Mesothelial cell of epicardium (in vitro differentiated cells): ENCODE results near the gene LRMDA. TPM values are rescaled to one million over a fixed set of nuclear protein-coding genes. Genes with fewer than 3 reads are reported as not detected.

Experiments used
- DNase-seq, 2 experiments: peaks; one replicate each; pipeline ENCODE4 v3.0.0; 2021; ENCODE audit warnings: low spot score in 2 of 2; ENCODE audit not compliant: unreplicated experiment in 2 of 2
- H3K27ac Mint-ChIP-seq: 2 replicates; pipeline ENCODE4 v1.8.0; 2021; ENCODE audit warnings: mixed read lengths
- H3K27me3 Mint-ChIP-seq: 2 replicates; pipeline ENCODE4 v1.8.0; 2021; ENCODE audit warnings: low read depth, mixed read lengths
- H3K36me3 Mint-ChIP-seq: 2 replicates; pipeline ENCODE4 v1.8.0; 2021; ENCODE audit warnings: mixed read lengths
- H3K4me1 Mint-ChIP-seq: 2 replicates; pipeline ENCODE4 v1.8.0; 2021; ENCODE audit warnings: mixed read lengths
- H3K4me3 Mint-ChIP-seq: 2 replicates; pipeline ENCODE4 v1.8.0; 2021; ENCODE audit warnings: mild to moderate bottlenecking, moderate library complexity, mixed read lengths
- H3K9me3 Mint-ChIP-seq: 2 replicates; pipeline ENCODE4 v1.8.0; 2021; ENCODE audit warnings: mixed read lengths
- CTCF ChIP-seq: fragments of 200-600 bp; sonication (generic); IDR thresholded peaks from one replicate; pipeline ENCODE4 v1.5.0; 2021; ENCODE audit warnings: antibody characterized with exemption; ENCODE audit not compliant: unreplicated experiment
- total RNA-seq: library from RNA; stranded (reverse); gene quantifications from 3 replicates; pipeline ENCODE4 v1.2.1, GENCODE V29; 2021

LRMDA gene
- total RNA-seq, 1 donor from 2014 or later = 2.0 TPM

GRCh38 chr10:75939541-75939940 is 508.1 kb downstream of the LRMDA start:
- Mint-ChIP-seq H3K9me3 (peaks cover 16% of the 10 kb centered on the region), H3K27me3 (peaks cover 62% of the 10 kb centered on the region), H3K4me1 (peaks cover 18% of the 10 kb centered on the region), H3K27ac (no peak overlapping the region), H3K36me3 (no peaks in the 10 kb centered on the region), H3K4me3 (no peak overlapping the region)
- no peak for TF ChIP-seq CTCF
- DNase-seq = no peak

GRCh38 chr10:75940742-75941141 is 509.3 kb downstream of the LRMDA start:
- Mint-ChIP-seq H3K27ac (no peak overlapping the region), H3K27me3 (peaks cover 55% of the 10 kb centered on the region), H3K4me1 (peaks cover 9% of the 10 kb centered on the region), H3K36me3 (no peaks in the 10 kb centered on the region), H3K4me3 (no peak overlapping the region), H3K9me3 (peaks cover 28% of the 10 kb centered on the region)
- DNase-seq = no peak
- no peak for TF ChIP-seq CTCF

- TF ChIP-seq CTCF = no peak
- DNase-seq = no peak
- Mint-ChIP-seq H3K9me3 (peaks cover 29% of the 10 kb centered on the region), H3K27me3 (peaks cover 57% of the 10 kb centered on the region), H3K27ac (no peak overlapping the region), H3K4me1 (peaks cover 9% of the 10 kb centered on the region), H3K4me3 (no peak overlapping the region), H3K36me3 (no peaks in the 10 kb centered on the region)
Observed at GRCh38 chr10:75941223-75941801, 509.9 kb downstream of the LRMDA start.

- peaks cover 46% of the 10 kb centered on the region for H3K27me3 Mint-ChIP-seq
- H3K9me3 Mint-ChIP-seq = peaks cover 29% of the 10 kb centered on the region
- peaks cover 2% of the 10 kb centered on the region for H3K4me1 Mint-ChIP-seq
- no peak overlapping the region for H3K27ac Mint-ChIP-seq
- no peak overlapping the region for H3K4me3 Mint-ChIP-seq
- no peak for TF ChIP-seq CTCF
- no peaks in the 10 kb centered on the region for H3K36me3 Mint-ChIP-seq
- DNase-seq = no peak
Observed at GRCh38 chr10:75944061-75944460, 512.6 kb downstream of the LRMDA start.

- peaks cover 39% of the 10 kb centered on the region for H3K27me3 Mint-ChIP-seq
- no peak overlapping the region for H3K4me3 Mint-ChIP-seq
- peaks cover 22% of the 10 kb centered on the region for H3K9me3 Mint-ChIP-seq
- peaks cover 2% of the 10 kb centered on the region for H3K4me1 Mint-ChIP-seq
- TF ChIP-seq CTCF = no peak
- no peaks in the 10 kb centered on the region for H3K36me3 Mint-ChIP-seq
- DNase-seq = no peak
- H3K27ac Mint-ChIP-seq = no peak overlapping the region
Observed at GRCh38 chr10:75948583-75948982, 517.2 kb downstream of the LRMDA start.

GRCh38 chr10:75950307-75950706 is 518.9 kb downstream of the LRMDA start:
- Mint-ChIP-seq H3K4me1 (peaks cover 2% of the 10 kb centered on the region), H3K27me3 (peaks cover 51% of the 10 kb centered on the region), H3K36me3 (no peaks in the 10 kb centered on the region), H3K4me3 (no peak overlapping the region), H3K9me3 (peaks cover 5% of the 10 kb centered on the region), H3K27ac (no peak overlapping the region)
- no peak for TF ChIP-seq CTCF
- DNase-seq = no peak
